Endothelial cell (in vitro differentiated cells): ENCODE data around the gene CAMTA1. TPM values are rescaled to one million over a fixed set of nuclear protein-coding genes. Genes with fewer than 3 reads are reported as not detected.

Source experiments
- DNase-seq: peaks from one replicate; pipeline ENCODE4 v3.0.0; 2021; ENCODE audit warnings: low spot score
- H3K27ac Mint-ChIP-seq: one replicate; pipeline ENCODE4 v1.8.0; 2021; ENCODE audit warnings: mixed read lengths, inconsistent platforms; ENCODE audit not compliant: unreplicated experiment
- H3K27me3 Mint-ChIP-seq: one replicate; pipeline ENCODE4 v1.8.0; 2021; ENCODE audit warnings: mild to moderate bottlenecking, moderate library complexity, mixed read lengths, inconsistent platforms; ENCODE audit not compliant: unreplicated experiment
- H3K36me3 Mint-ChIP-seq: one replicate; pipeline ENCODE4 v1.8.0; 2021; ENCODE audit warnings: mild to moderate bottlenecking, low read depth, mixed read lengths, inconsistent platforms; ENCODE audit not compliant: unreplicated experiment
- H3K4me1 Mint-ChIP-seq: one replicate; pipeline ENCODE4 v1.8.0; 2021; ENCODE audit warnings: mild to moderate bottlenecking, mixed read lengths, inconsistent platforms; ENCODE audit not compliant: unreplicated experiment
- H3K4me3 Mint-ChIP-seq: one replicate; pipeline ENCODE4 v1.8.0; 2021; ENCODE audit warnings: mild to moderate bottlenecking, mixed read lengths, inconsistent platforms; ENCODE audit not compliant: unreplicated experiment
- H3K9me3 Mint-ChIP-seq: one replicate; pipeline ENCODE4 v1.8.0; 2021; ENCODE audit warnings: mixed read lengths, inconsistent platforms; ENCODE audit not compliant: unreplicated experiment
- CTCF ChIP-seq: fragments of 200-600 bp; sonication (generic); IDR thresholded peaks from one replicate; pipeline ENCODE4 v1.5.0; 2021; ENCODE audit warnings: antibody characterized with exemption; ENCODE audit not compliant: unreplicated experiment
- total RNA-seq: library from RNA; stranded (reverse); fragmentation: NEBNext Ultra II Directional; extraction: Animal tissue kit (Norgen Biotek cat#: 25700); gene quantifications from one replicate; pipeline ENCODE4 v1.2.1, GENCODE V29; 2021; ENCODE audit not compliant: unreplicated experiment

CAMTA1 gene
- total RNA-seq, 1 donor from 2014 or later: 87.3 TPM

GRCh38 chr1:6969106-6969505 is 183.9 kb downstream of the CAMTA1 start:
- H3K4me3 Mint-ChIP-seq: no peak overlapping the region
- no peak for DNase-seq
- no peak overlapping the region for H3K27ac Mint-ChIP-seq
- H3K36me3 Mint-ChIP-seq: no peaks in the 10 kb centered on the region
- peaks cover 10% of the 10 kb centered on the region for H3K27me3 Mint-ChIP-seq
- H3K9me3 Mint-ChIP-seq: no peaks in the 10 kb centered on the region
- no peak for TF ChIP-seq CTCF
- peaks cover 7% of the 10 kb centered on the region for H3K4me1 Mint-ChIP-seq

GRCh38 chr1:6969762-6970161 is 184.5 kb downstream of the CAMTA1 start:
- H3K27ac Mint-ChIP-seq: no peak overlapping the region
- H3K27me3 Mint-ChIP-seq: peaks cover 8% of the 10 kb centered on the region
- no peaks in the 10 kb centered on the region for H3K9me3 Mint-ChIP-seq
- DNase-seq: no peak
- peaks cover 3% of the 10 kb centered on the region for H3K4me1 Mint-ChIP-seq
- no peak overlapping the region for H3K4me3 Mint-ChIP-seq
- H3K36me3 Mint-ChIP-seq: no peaks in the 10 kb centered on the region
- no peak for TF ChIP-seq CTCF

- Mint-ChIP-seq H3K36me3 (no peaks in the 10 kb centered on the region), H3K9me3 (no peaks in the 10 kb centered on the region), H3K27me3 (peaks cover 5% of the 10 kb centered on the region), H3K27ac (no peak overlapping the region), H3K4me1 (peaks cover 3% of the 10 kb centered on the region), H3K4me3 (no peak overlapping the region)
- TF ChIP-seq CTCF: no peak
- DNase-seq: no peak
These were observed 185.0 kb downstream of the CAMTA1 start for GRCh38 chr1:6970221-6970620.

- peaks cover 1% of the 10 kb centered on the region for H3K27me3 Mint-ChIP-seq
- TF ChIP-seq CTCF: no peak
- H3K9me3 Mint-ChIP-seq: no peaks in the 10 kb centered on the region
- no peak overlapping the region for H3K4me3 Mint-ChIP-seq
- peaks cover 3% of the 10 kb centered on the region for H3K4me1 Mint-ChIP-seq
- no peaks in the 10 kb centered on the region for H3K36me3 Mint-ChIP-seq
- DNase-seq: no peak
- no peak overlapping the region for H3K27ac Mint-ChIP-seq
These were observed 185.8 kb downstream of the CAMTA1 start for GRCh38 chr1:6971048-6971447.

- Mint-ChIP-seq H3K27ac (peak overlapping the region; percentile 37), H3K36me3 (no peaks in the 10 kb centered on the region), H3K4me1 (peaks cover 3% of the 10 kb centered on the region), H3K9me3 (no peaks in the 10 kb centered on the region), H3K27me3 (peaks cover 1% of the 10 kb centered on the region), H3K4me3 (no peak overlapping the region)
- no peak for TF ChIP-seq CTCF
- no peak for DNase-seq
These were observed 186.4 kb downstream of the CAMTA1 start for GRCh38 chr1:6971699-6972098.
